EH (cell line): ENCODE measurements around the gene DUT.
A peak's percentile ranks its signal among the peaks of the same experiment; 100 is the strongest.

Experiments used
- DNase-seq: peaks from one replicate; pipeline ENCODE4 v3.0.0-alpha.2; 2015; ENCODE audit warnings: low read depth

Gene DUT

GRCh38 chr15:48371550-48371949, 40.3 kb downstream of the DUT start:
- DNase-seq, result no peak

DNA sequence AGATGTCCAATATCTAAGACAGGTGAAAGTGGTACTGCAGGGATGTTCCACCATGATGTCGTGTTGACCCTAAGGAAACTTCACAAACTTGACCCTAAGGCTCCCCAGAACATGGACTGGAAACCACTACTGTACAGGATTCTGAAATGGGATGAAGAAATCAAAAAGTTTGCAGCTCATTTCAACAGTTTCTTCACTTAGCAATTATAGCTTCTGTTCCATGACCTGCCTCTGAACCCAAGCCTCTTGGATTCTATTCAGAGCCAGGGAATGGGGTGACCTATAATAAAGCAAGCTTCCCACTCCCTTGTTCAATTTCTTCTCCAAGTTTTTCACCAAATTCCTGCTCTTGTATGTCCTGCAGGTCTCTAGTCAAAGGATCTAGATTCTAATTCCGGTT, 40.7 kb downstream of the DUT start:
- no peak for DNase-seq

DNA sequence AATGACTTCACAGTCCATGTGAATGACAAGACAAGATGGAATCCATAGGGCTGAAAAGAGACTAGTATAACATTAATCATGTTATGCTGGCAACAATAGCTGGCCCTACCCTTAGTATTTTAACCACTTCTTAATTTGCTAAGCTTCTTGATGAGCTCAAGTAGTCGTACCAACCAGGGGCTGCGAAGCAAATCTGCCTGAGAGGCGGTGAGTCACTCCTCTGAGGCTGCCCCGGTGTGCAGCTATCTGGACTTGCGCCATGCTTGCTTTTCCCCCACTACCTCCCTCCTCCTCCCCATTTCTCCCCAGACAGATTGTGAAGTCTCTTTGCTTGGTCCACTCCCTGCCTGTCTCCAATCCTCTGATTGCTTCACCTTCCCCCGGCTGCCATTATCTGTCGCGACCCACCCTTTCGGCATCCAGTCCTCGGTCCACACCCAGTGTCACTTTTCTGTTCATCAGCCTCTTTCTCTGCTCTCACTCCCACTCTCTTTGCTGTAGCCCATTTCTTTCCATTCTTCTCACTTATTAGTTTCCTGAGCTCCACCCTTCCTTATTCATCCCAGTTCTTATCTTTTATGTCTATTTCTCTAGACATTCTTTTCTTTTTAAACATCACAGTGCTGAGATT, 42.7 kb downstream of the DUT start:
- peak; percentile 87 for DNase-seq

DNA sequence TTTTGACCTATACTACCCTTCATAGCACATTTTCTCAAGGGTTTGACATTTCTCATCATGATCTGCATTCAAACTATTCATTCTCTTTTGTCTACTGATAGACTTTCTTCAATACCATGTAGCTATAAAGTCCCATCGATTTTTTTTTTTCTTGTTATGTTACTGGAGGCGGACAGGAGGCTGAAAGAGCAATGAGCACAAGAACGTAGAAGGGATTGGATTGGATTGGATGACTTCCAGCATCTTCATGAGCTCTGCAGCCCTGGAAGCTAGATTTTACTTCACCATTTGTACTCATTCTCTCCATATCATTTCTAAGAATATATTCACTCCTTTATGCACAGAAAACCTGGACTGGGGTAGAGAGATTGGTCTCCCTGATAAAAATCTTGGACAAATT, 43.2 kb downstream of the DUT start:
- no peak for DNase-seq

- no peak for DNase-seq
These were observed 44.5 kb downstream of the DUT start for GRCh38 chr15:48375767-48376166.

- DNase-seq, result no peak
These were observed 49.0 kb downstream of the DUT start for GRCh38 chr15:48380198-48380597.

DNA sequence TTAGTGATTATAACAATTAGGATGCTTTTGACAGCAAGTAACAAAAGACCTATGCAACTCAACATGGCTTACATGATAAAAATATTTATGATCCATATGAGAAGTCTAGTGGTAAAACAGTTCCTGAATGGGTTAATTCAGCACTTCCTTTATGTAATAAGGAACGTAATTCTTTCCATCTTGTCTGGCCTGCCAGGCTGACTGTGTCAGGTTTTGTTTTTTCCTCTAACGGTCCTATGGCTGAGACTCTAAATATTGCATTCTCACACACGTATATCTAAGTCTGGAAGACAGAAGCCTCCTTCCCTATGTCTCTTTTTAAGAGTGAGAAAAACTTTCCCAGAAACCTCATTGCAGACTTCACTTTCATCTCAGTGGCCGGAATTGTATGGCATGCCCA, 50.6 kb downstream of the DUT start:
- no peak for DNase-seq

DNA sequence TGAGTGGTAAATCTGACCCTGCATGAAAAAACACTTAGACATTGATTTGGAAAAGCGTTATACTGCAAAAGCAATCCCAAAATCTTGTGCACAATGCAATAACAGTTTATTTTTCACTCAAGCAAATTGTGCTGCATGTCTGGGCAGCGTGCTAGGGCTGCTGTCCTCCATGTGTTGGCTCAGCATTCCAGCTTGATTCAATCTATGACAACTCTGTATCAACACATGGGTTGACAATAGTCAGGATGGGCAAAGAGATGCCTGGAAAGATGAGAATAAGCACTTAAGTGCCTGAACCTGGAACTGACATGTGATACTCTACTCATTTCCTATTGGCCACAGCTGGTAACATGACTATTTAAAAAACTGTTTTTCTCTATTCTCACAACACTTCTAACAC, 51.8 kb downstream of the DUT start:
- DNase-seq, result no peak

- DNase-seq, result no peak
These were observed 53.4 kb downstream of the DUT start for GRCh38 chr15:48384616-48385015.

DNA sequence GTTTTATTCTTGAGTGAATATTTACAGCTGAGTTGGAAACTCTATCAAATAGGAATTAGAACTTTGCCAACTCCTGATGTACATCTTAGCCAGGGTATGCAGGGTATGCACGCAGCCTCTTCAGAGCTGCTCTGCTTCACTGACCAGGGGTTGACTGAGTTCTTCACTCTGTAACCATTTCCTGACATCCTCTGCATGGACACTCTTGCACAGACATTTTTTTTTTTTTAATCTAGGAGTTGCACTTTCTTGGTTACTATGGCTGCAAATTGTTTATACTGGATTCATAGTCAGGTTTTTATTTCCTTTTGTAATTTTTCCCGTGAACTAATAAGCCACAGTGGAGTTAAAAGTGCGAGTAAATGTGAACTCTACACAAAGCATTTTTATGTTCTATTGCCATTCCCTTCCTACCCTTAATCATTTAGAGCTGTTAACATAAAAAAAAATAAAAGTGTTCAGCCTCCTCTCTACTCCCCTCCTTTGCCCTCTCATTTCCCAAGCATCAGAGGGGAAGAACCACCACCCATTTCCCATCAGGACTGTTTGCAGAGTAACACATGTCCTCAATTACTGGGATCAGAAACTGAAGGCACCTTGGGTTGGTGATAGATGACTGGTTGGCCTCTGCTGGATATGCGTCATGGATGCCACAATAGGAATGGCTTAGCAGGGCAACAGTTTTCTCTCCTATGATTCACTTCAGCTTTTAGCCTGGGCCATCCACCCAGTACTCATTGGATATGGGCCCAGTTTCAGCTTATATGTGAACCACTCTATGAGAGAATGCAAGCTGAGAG, 54.0 kb downstream of the DUT start:
- DNase-seq, result peak; percentile 99

DNA sequence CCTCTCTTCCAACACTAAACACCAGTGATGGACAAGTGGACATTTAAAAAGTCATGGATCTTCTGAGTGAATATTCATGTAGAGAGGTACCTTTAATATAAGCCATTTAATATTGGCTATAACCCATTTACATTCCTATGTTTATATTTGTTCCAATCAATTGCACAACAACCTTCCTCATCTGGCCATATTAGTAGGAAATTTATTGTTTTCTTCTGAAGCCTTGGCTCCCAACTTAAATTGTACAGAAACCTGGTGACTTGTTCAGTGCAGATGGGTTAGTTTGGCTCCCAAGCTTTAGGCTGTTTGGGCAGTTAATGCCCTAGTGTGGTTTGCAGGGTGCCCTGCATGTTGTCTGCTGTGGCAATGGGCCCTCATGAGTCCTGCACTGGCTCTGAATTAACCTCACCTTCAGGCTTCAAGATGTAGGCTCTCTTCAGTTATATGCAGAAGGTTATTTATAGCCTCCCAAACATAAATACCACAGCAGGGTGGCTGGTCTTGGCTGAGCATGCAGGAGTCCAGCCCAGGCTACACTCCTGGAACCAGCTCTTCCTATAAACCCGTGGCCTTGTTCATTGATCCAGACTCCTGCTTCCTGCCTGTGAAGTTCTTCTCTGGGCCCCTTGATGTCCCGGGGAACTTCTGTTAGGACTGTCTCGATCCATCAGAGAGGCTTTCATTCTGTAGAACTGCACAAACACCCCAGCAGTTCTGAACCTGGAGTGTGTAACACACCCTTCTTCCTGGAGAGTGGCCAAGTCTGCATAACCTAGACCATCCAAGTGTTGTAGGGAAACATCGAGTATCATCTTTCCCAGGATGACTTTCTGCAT, 57.0 kb downstream of the DUT start:
- DNase-seq, result peak; percentile 72

DNA sequence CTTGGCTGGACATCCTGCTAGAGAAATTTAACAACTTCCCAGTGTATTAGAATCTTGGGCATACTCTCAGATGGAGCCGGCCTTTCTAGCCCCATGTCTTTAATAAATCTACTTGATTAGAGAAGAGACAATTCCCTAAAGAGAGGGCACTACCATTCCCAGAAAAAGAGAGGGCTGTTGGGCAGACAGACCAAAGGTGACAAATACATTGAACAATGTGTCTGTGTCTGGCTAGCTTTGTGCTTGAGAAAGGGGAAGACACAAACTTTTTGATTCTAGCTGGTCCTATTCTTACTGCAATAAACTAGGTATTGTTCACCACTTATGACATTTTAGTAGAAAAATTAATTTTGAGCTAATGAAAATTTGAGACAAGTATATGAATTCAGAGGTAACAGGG, 57.7 kb downstream of the DUT start:
- peak; percentile 40 for DNase-seq

- peak; percentile 78 for DNase-seq
These were observed 58.5 kb downstream of the DUT start for GRCh38 chr15:48389691-48390143.

DNA sequence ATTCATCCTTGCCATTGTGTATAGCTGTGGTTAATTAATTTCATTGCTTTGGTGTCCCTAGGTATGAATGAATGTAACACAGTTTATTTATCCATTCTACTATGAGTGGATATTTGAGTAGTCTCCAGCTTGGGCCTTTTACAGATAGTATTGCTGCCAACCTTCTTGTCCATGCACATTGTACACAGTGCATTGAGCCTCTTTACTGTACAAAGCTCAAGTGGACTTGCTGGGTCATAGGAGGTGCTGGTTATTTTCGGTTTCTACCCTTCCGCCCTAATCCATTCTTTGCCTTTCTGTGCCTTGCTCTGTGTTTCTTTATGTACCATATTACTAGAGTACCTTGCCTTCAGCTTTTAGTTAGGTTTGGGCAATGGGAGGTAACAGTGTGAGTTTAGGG, 60.7 kb downstream of the DUT start:
- DNase-seq, result no peak

DNA sequence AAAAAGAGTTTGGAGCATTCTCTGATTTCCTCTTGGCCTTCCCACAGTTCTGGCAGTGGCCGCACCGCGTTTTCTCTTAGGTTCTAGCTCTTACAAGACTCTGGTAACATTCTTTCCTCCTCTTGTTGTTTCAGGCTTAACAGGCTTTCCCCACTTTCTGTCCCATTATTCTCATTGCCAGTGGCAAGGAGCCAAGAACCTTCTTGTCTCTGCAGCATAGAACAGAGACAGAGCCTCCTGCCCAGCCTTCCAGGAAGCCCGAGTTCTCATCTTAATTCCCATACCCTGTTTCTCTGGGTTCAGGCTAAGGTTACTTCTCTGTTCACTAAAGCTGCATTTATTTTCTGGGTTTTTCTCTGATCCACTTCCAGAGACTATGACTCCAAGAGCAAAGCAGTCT, 61.1 kb downstream of the DUT start:
- DNase-seq, result peak; percentile 42
